NCI-H82 treated with DMSO at 0.1 percent for 48 hours (cell line): ENCODE measurements around the gene CACNA2D4.

Experiments used
- DNase-seq: peaks from one replicate; lab custom pipeline; 2025; ENCODE audit not compliant: unreplicated experiment; lab: John Stamatoyannopoulos, UW

CACNA2D4 gene

GRCh38 chr12:1793426-1794210, 124.8 kb downstream of the CACNA2D4 start:
- no peak for DNase-seq

- no peak for DNase-seq
Measured at GRCh38 chr12:1792406-1792805, 126.0 kb downstream of the CACNA2D4 start.

GRCh38 chr12:1791104-1791841, 127.2 kb downstream of the CACNA2D4 start:
- DNase-seq, result peak; percentile 44

- no peak for DNase-seq
Measured at GRCh38 chr12:1790444-1790843, 128.0 kb downstream of the CACNA2D4 start.

- no peak for DNase-seq
Measured at GRCh38 chr12:1787714-1788113, 130.7 kb downstream of the CACNA2D4 start.

- no peak for DNase-seq
Measured at GRCh38 chr12:1782215-1782614, 136.2 kb downstream of the CACNA2D4 start.

- DNase-seq, result no peak
Measured at GRCh38 chr12:1781772-1782171, 136.7 kb downstream of the CACNA2D4 start.

GRCh38 chr12:1779783-1780182, 138.7 kb downstream of the CACNA2D4 start:
- no peak for DNase-seq

GRCh38 chr12:1778911-1779310, 139.5 kb downstream of the CACNA2D4 start:
- DNase-seq, result no peak

GRCh38 chr12:1777798-1778197, 140.7 kb downstream of the CACNA2D4 start:
- DNase-seq, result no peak

- peak; percentile 42 for DNase-seq
Measured at GRCh38 chr12:1776170-1776921, 142.1 kb downstream of the CACNA2D4 start.

GRCh38 chr12:1773937-1774655, 144.4 kb downstream of the CACNA2D4 start:
- DNase-seq, result no peak

GRCh38 chr12:1769809-1770494, 148.5 kb downstream of the CACNA2D4 start:
- no peak for DNase-seq

- no peak for DNase-seq
Measured at GRCh38 chr12:1768615-1769014, 149.8 kb downstream of the CACNA2D4 start.

GRCh38 chr12:1767407-1768090, 150.9 kb downstream of the CACNA2D4 start:
- no peak for DNase-seq

GRCh38 chr12:1766110-1766509, 152.3 kb downstream of the CACNA2D4 start:
- no peak for DNase-seq

- DNase-seq, result no peak
Measured at GRCh38 chr12:1763153-1763552, 155.3 kb downstream of the CACNA2D4 start.

GRCh38 chr12:1761857-1762256, 156.6 kb downstream of the CACNA2D4 start:
- DNase-seq, result no peak

- no peak for DNase-seq
Measured at GRCh38 chr12:1760566-1761382, 157.7 kb downstream of the CACNA2D4 start.
